ENCODE data around the gene CAMTA1.
A peak's percentile ranks its signal among the peaks of the same experiment; 100 is the strongest.

The CAMTA1 gene

GRCh38 chr1:7538033-7538432 is 752.8 kb downstream of the CAMTA1 start:
- intact Hi-C loops (cut with DNase I) = no loop called here

GRCh38 chr1:7538849-7539768 is 753.9 kb downstream of the CAMTA1 start:
- intact Hi-C loops (cut with DNase I) = no loop called here
- peak in 2 of 42 donors; percentile 32 to 47 for DNase-seq

More at GRCh38 chr1:7538033-7538432, 752.8 kb downstream of the CAMTA1 start:
- no peak for DNase-seq

- DNase-seq = peak in 33 of 42 donors; percentile 8 to 75 (median 35)
- intact Hi-C loops (cut with DNase I) = no loop called here
Measured at GRCh38 chr1:7539769-7540175, 754.5 kb downstream of the CAMTA1 start.

GRCh38 chr1:7540816-7541215 is 755.6 kb downstream of the CAMTA1 start:
- intact Hi-C loops (cut with DNase I) = no loop called here
- no peak for DNase-seq

- no peak for DNase-seq
- intact Hi-C loops (cut with DNase I) = no loop called here
Measured at GRCh38 chr1:7541629-7542028, 756.4 kb downstream of the CAMTA1 start.

- intact Hi-C loops (cut with DNase I) = no loop called here
- DNase-seq = no peak
Measured at GRCh38 chr1:7543718-7544090, 758.5 kb downstream of the CAMTA1 start.

- DNase-seq = peak in 1 of 42 donors; percentile 17
- intact Hi-C loops (cut with DNase I) = no loop called here
Measured at GRCh38 chr1:7549277-7550161, 764.3 kb downstream of the CAMTA1 start.

- intact Hi-C loops (cut with DNase I) = no loop called here
- DNase-seq = no peak
Measured at GRCh38 chr1:7550261-7550865, 765.1 kb downstream of the CAMTA1 start.

GRCh38 chr1:7550981-7551380 is 765.7 kb downstream of the CAMTA1 start:
- intact Hi-C loops (cut with DNase I) = no loop called here

GRCh38 chr1:7551442-7551841 is 766.2 kb downstream of the CAMTA1 start:
- intact Hi-C loops (cut with DNase I) = no loop called here
- DNase-seq = no peak

More at GRCh38 chr1:7550981-7551380, 765.7 kb downstream of the CAMTA1 start:
- DNase-seq = peak in 1 of 42 donors; percentile 3

- no peak for DNase-seq
- intact Hi-C loops (cut with DNase I) = no loop called here
Measured at GRCh38 chr1:7552402-7552801, 767.1 kb downstream of the CAMTA1 start.

- DNase-seq = no peak
Measured at GRCh38 chr1:7553042-7553690, 767.9 kb downstream of the CAMTA1 start.

GRCh38 chr1:7554385-7555235 is 769.4 kb downstream of the CAMTA1 start:
- no peak for DNase-seq
- intact Hi-C loops (cut with DNase I) = no loop called here

More at GRCh38 chr1:7553042-7553690, 767.9 kb downstream of the CAMTA1 start:
- intact Hi-C loops (cut with DNase I) = no loop called here

GRCh38 chr1:7555391-7556185 is 770.3 kb downstream of the CAMTA1 start:
- intact Hi-C loops (cut with DNase I) = no loop called here
- peak in 1 of 42 donors; percentile 5 for DNase-seq

GRCh38 chr1:7557301-7557891 is 772.1 kb downstream of the CAMTA1 start:
- intact Hi-C loops (cut with DNase I) = no loop called here
- DNase-seq = no peak

- intact Hi-C loops (cut with DNase I) = no loop called here
- peak in 1 of 42 donors; percentile 5 for DNase-seq
Measured at GRCh38 chr1:7558041-7558461, 772.8 kb downstream of the CAMTA1 start.

GRCh38 chr1:7558481-7558880 is 773.2 kb downstream of the CAMTA1 start:
- intact Hi-C loops (cut with DNase I) = no loop called here
- peak in 1 of 42 donors; percentile 13 for DNase-seq

Measured in head of caudate nucleus (tissue), 42 donors.